Activated CD8-positive, alpha-beta memory T cell treated with anti-CD3 and anti-CD28 coated beads, Interleukin-2, amount 50 U/mL, for 48 hours (primary cell): ENCODE data around the gene RAMP1.

Experiments
- DNase-seq: peaks from one replicate; pipeline ENCODE4 v3.0.0-alpha.2; 2020

The RAMP1 gene

GRCh38 chr2:237895544-237896506, 36.4 kb downstream of the RAMP1 start:
- DNase-seq, result no peak

- no peak for DNase-seq
Observed at GRCh38 chr2:237896507-237896892, 37.1 kb downstream of the RAMP1 start.

GRCh38 chr2:237896956-237897355, 37.5 kb downstream of the RAMP1 start:
- DNase-seq, result no peak

GRCh38 chr2:237898057-237898414, 38.6 kb downstream of the RAMP1 start:
- DNase-seq, result no peak

GRCh38 chr2:237900891-237901831, 41.7 kb downstream of the RAMP1 start:
- no peak for DNase-seq

- DNase-seq, result no peak
Observed at GRCh38 chr2:237901932-237902850, 42.8 kb downstream of the RAMP1 start.

- DNase-seq, result no peak
Observed at GRCh38 chr2:237904831-237905599, 45.6 kb downstream of the RAMP1 start.

- DNase-seq, result no peak
Observed at GRCh38 chr2:237907144-237907543, 47.7 kb downstream of the RAMP1 start.

- no peak for DNase-seq
Observed at GRCh38 chr2:237909075-237909695, 49.8 kb downstream of the RAMP1 start.

- DNase-seq, result no peak
Observed at GRCh38 chr2:237909801-237910475, 50.5 kb downstream of the RAMP1 start.

- no peak for DNase-seq
Observed at GRCh38 chr2:237910576-237911362, 51.3 kb downstream of the RAMP1 start.

GRCh38 chr2:237911363-237912017, 52.1 kb downstream of the RAMP1 start:
- no peak for DNase-seq

GRCh38 chr2:237912271-237913192, 53.1 kb downstream of the RAMP1 start:
- DNase-seq, result no peak

GRCh38 chr2:237913193-237913917, 53.9 kb downstream of the RAMP1 start:
- no peak for DNase-seq

- no peak for DNase-seq
Observed at GRCh38 chr2:237915576-237915975, 56.2 kb downstream of the RAMP1 start.

GRCh38 chr2:237916296-237916695, 56.9 kb downstream of the RAMP1 start:
- no peak for DNase-seq

- DNase-seq, result no peak
Observed at GRCh38 chr2:237917696-237918374, 58.4 kb downstream of the RAMP1 start.
